Cardiac septum (tissue), 1 donor: ENCODE results near the gene PTPRN2. TPM values are rescaled to one million over a fixed set of nuclear protein-coding genes. Genes with fewer than 3 reads are reported as not detected.
"Not testable (repeated sequence)": the region's sequence is repeated elsewhere in the genome, so short reads cannot be mapped to it uniquely, and the experiment has no call there.

ENCODE experiments used
- DNase-seq: peaks from one replicate; pipeline ENCODE4 v3.0.0-alpha.2; 2020; ENCODE audit warnings: low spot score
- intact Hi-C: fragments of 100-400 bp; cut with DNase I; formaldehyde crosslinking; loops from one replicate; pipeline ENCODE4 v1.14.0; 2022
- total RNA-seq: library from RNA; stranded (reverse); fragmentation: NEBNext Ultra II Directional; extraction: Animal tissue kit (Norgen Biotek cat#: 25700); gene quantifications from one replicate; pipeline ENCODE4 v1.2.1, GENCODE V29; 2021
- donor health status: DM: no; HTN: no; CAD: no.

The PTPRN2 gene
- total RNA-seq, 1 donor from 2014 or later, result 0.92 TPM

DNA sequence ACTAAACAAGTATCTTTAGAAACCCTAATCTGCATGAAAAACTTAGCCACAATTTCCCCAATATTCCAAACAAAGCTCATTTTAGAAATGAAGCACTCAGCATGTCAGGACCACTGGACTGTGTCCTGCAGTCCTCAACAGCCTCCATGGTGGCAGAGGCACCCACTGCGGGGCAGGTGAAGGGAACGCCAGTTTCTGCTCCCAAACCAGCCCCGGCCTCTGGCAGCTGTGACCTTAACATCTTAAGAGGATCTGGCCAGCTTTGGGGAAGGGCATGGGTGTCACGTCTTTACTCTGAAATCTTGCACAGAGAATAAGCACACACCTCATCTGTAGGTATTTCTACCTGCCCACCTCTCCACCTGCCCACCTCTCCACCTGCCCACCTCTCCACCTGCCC lies 988.1 kb downstream of the PTPRN2 start:
- DNase-seq, result no peak
- intact Hi-C loops, result no loop called here

DNA sequence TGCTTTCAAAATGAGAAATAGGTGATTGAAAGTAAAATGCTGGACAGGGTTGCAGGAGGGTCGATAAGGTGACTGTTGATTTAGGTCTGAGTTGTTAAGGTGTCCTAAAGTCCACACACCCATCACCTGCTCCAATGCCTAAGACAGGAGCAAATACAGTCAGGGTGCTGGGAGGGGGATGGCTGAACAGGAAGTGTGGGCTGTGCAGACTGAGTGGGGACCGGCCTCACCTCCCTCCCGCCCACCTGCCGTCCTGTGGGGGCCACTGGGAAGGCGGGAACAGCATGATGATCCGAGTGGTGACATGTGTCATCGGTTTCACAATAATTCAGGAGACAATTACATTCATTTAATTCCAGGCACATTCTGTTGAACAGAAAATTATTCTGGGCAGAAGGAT lies 990.1 kb downstream of the PTPRN2 start:
- no peak for DNase-seq
- intact Hi-C loops, result no loop called here

- no peak for DNase-seq
- intact Hi-C loops, result no loop called here
These were observed 990.7 kb downstream of the PTPRN2 start for GRCh38 chr7:157596881-157597280.

DNA sequence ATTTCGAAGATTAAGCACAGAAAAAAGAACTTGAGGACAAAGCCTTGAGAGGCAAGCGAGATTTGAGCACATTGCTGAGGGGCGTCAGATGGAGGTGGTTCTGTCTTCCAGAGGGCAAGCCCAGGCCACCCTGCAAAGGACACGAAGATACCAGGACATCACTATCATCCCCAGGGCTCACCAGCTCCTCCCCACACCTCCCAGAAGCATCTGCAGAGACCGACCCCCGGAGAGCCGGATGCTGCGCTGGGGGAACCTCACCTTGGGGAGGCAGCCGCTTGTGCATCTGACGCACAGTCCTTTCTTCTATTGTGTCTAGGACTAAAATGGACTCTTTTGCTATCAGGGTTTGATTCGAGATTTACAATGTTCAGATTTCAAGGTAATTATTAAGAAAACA lies 991.2 kb downstream of the PTPRN2 start:
- intact Hi-C loops, result no loop called here
- DNase-seq, result no peak

DNA sequence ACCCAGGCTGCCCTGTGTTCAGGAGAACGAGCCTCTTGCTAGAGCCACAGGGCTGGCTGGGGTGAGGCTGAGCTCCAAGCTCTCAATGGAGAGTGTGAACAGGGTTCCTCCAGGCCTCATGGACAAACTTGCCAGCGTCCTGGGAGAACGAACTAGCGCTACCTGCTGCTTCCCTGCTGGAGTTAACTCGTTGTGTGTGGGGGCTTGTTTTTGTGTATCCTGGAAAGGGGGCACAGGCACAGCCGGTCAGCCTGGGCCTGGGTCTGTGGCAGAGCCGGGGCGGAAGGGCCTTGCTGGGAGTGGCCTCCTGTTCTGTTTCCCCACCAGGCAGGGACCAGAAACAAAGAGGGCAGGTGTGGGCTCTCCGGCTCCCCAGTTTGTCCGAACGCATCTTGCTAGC lies 991.6 kb downstream of the PTPRN2 start:
- DNase-seq, result no peak

DNA sequence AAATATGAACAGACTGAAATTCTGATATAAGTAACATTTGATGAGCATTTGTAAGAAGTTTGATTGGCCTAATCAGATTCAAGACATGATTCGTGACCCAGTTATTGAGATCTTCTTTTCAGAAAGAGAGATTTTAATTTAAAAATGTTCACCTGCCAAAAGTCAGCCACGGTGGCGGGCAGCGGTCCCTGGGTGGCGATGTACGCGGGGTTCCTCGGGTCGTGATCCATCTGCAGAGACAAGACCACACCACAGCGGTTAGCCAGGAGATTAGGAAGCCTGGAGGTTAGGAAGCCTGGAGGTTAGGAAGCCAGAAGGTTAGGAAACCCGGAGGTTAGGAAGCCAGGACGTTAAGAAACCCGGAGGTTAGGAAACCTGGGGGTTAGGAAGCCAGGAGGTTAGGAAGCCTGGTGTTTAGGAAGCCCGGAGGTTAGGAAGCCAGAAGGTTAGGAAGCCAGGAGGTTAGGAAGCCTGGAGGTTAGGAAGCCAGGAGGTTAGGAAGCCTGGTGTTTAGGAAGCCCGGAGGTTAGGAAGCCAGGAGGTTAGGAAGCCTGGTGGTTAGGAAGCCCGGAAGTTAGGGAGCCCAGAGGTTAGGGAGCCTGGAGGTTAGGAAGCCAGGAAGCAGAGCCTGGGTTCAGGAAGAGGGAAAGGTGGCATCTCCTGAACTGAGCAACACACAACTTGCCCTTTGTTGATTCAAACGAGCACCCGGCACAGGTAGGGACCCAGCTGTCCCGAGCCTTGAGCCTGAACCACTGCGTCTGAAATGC lies 992.4 kb downstream of the PTPRN2 start:
- DNase-seq, result no peak
- intact Hi-C loops, result no loop called here

More for the DNA sequence above, 991.6 kb downstream of the PTPRN2 start:
- intact Hi-C loops, result no loop called here

DNA sequence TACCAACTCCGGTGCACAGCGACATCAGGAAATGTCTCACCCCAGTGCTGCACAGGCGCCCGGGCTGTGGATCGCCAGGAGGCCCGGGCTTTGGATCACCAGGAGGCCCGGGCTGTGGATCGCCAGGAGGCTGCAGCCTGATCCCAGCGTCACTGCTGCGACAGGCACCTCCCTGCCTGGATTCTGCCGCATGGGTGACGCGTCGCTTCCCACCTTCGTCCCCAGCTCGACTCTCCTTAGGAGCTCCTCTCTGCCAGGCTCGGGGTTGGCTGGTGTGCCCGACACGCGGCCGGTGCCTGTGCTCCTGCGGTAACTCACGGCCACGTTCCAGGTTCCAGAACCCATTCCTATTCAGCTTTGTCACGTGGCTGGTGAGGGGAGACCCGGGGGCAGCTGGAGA lies 993.3 kb downstream of the PTPRN2 start:
- DNase-seq, result no peak
- intact Hi-C loops, result no loop called here

DNA sequence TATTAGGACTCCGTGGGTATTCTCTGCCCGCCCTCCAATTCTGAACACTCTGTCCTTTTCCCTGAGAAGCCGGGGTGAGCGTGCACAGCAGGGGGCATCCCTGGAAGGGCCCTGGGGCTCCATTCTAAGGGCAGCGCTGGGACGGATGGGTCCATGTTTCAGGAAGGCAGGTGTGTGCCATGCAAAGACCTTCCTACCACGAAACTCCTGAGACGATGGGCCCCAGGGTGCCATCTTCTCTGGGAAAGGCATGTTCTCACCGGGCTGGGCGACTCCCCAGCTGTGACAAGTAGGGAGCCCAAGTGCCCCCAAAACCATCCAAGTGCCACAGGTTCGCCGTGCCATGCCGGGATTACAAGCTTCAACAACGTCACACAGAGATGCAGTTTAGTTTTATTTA lies 994.1 kb downstream of the PTPRN2 start:
- DNase-seq, result no peak
- intact Hi-C loops, result no loop called here

DNA sequence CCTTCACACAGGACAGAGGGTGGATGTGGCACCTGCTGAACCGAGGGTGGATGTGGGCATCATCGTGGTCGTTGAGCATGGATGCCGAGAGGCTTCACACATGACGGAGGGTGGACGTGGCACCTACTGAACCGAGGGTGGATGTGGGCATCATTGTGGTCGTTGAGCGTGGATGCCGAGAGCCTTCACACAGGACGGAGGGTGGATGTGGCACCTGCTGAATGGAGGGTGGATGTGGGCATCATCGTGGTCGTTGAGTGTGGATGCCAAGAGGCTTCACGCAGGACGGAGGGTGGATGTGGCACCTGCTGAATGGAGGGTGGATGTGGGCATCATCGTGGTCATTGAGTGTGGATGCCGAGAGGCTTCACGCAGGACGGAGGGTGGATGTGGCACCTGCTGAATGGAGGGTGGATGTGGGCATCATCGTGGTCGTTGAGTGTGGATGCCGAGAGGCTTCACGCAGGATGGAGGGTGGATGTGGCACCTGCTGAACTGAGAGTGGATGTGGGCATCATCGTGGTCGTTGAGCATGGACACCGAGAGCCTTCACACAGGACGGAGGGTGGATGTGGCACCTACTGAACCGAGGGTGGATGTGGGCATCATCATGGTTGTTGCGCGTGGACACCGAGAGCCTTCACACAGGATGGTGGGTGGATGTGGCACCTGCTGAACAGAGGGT lies 994.8 kb downstream of the PTPRN2 start:
- DNase-seq, intact Hi-C loops: not testable (repeated sequence)

DNA sequence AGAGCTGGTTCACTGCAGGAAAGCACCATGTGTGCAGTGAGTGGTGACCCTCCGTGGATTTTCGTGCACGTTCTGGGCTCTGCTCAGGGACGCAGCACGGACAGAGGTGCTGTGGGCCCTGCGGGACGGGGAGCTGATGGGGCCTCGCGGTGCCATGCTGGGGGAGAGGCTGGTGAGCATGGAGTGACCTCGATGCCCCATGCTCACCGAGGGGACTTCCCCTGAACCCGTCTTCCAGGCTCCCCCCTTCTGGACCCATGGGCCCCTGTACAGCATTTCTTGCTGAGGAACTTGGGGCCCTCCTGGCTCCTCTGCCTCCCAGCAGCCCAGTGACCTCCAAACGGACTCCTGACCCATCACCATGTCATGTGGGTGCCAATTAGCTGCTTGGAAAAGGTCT lies 997.1 kb downstream of the PTPRN2 start:
- no peak for DNase-seq
- intact Hi-C loops, result no loop called here

DNA sequence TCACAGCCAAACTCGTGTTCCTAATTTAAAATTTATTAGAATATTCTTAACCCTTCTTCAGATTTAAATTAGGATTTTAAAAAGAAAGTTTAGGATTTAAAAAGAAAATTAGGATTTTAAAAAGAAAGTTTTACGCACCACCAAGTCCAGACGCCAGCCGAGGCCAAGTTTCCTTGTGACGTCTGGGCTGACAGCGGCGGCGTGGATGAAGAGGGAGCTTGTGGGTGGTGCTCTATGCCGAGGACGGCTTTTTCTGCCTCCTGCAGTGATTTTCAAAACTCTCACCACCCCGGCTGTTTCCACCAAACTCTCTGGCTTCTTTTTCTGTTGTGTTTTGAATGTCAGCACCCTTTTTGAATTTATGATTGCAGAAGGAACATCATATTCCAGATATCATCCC lies 997.9 kb downstream of the PTPRN2 start:
- no peak for DNase-seq
- intact Hi-C loops, result no loop called here

DNA sequence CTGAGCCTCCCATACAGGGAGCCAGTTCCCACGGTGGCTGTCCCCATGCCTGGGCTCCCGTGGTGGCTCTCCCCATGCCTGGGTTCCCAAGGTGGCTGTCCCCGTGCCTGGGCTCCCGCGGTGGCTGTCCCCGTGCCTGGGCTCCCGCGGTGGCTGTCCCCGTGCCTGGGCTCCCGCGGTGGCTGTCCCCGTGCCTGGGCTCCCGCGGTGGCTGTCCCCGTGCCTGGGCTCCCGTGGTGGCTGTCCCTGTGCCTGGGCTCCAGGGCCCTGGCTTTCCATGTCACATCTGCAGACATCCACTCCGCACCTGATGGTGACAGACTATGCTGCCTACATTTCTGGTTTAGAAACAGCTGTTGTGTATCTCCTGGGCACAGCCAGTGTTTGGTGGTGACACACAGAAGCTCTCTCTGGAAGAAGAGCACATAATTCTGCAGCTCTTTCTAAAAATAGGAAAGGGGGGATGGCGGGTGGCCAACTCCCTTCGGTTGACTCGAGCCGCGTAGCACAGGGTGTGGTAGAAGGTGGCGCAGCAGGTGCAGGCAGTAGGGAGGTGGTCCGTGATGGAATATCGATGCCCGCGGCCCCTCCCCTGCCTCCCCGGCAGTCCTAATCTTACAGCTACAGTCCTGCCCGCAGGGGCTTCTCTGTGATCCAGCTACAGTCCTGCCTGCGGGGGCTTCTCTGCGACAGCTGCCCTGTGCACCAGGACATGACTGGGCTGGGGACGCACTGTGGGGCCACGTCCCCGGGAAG lies 999.6 kb downstream of the PTPRN2 start:
- intact Hi-C loops, result no loop called here
- DNase-seq, result no peak

- intact Hi-C loops, result no loop called here
- DNase-seq, result no peak
These were observed 1000.4 kb downstream of the PTPRN2 start for GRCh38 chr7:157587051-157587804.

DNA sequence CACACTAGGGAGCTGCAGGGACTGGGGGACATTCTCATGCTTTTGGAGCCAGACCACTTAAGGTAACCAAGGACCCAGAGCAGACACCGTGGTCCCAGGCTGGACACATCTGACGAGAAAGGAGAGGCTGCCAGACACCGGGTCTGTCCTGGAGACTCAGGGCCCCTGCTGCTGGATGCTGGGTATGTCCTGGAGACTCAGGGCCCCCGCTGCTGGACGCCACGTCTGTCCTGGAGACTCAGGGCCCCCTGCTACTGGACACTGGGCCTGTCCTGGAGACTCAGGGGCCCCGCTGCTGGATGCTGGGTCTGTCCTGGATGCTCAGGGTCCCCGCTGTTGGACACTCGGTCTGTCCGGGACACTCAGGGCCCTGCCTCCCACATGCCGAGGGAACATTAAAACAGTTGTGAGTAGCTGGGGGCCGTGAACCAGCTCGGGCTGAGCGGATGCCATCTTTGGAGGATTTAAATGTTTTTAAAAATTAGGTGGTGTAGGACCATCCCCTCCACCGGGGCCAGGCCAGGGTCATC lies 1001.1 kb downstream of the PTPRN2 start:
- no peak for DNase-seq
- intact Hi-C loops, result no loop called here

GRCh38 chr7:157585113-157585861 lies 1002.3 kb downstream of the PTPRN2 start:
- intact Hi-C loops, result no loop called here
- no peak for DNase-seq

DNA sequence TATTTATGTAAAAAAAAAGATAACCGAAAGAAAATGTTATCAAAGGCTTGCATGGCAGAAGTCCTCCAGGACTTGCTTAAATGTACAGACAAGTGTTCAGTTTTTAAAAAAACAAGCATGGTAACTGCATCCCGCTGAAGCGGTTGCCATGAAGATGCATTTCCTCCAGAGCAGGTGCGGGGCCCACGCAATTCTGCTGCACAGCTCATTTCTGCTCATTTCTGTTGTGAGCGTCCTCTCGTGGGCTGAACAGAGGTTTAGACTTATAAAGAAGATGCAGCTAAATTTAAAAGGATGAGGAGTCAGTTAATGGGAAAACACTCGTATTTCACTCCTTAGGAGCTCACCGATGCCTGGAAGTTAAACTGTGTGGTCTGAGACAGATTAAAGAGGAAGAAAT lies 1003.2 kb downstream of the PTPRN2 start:
- intact Hi-C loops, result no loop called here
- no peak for DNase-seq

- intact Hi-C loops, result no loop called here
- DNase-seq, result no peak
These were observed 1005.9 kb downstream of the PTPRN2 start for GRCh38 chr7:157581740-157582139.

GRCh38 chr7:157580324-157580723 lies 1007.3 kb downstream of the PTPRN2 start:
- intact Hi-C loops, result no loop called here
- DNase-seq, result no peak

- intact Hi-C loops, result no loop called here
- DNase-seq, result no peak
These were observed 1008.2 kb downstream of the PTPRN2 start for GRCh38 chr7:157579425-157579824.
